HCT116 (cell line): ENCODE results near the gene PRSS21. TPM values are rescaled to one million over a fixed set of nuclear protein-coding genes. Genes with fewer than 3 reads are reported as not detected.

Experiments
- ATAC-seq: fragments of 200-7000 bp; cut with Tn5 transposase; 2 replicates; pipeline ENCODE4 v1.9.1; 2020; ENCODE audit warnings: mild to moderate bottlenecking, moderate library complexity
- BruUV-seq: library from RNA; stranded (reverse); fragments of 400-500 nt; replicated peaks from 2 replicates; lab custom pipeline; 2021; lab: Mats Ljungman, UMichigan
- CTCF ChIA-PET: fragments of 300-600 bp; sonication (Branson Sonifier 250); formaldehyde crosslinking; loops from one replicate; lab custom pipeline; 2021; ENCODE audit warnings: antibody characterized with exemption; lab: Charles Lee
- POLR2A ChIA-PET: fragments of 300-600, 350-600 bp; sonication (Branson Sonifier 250); formaldehyde crosslinking; loops from one replicate; lab custom pipeline; 2021; ENCODE audit warnings: antibody characterized with exemption; lab: Charles Lee
- RAD21 ChIA-PET, 2 experiments: fragments of 300-600 bp; sonication (Branson Sonifier 250); formaldehyde crosslinking; loops; one replicate each; lab custom pipeline; 2023; ENCODE audit warnings: low total read pairs in 2 of 2; ENCODE audit not compliant: uncharacterized antibody in 2 of 2, unreplicated experiment in 2 of 2, low non-redundant PET in 1 of 2; lab: Charles Lee
- DNase-seq: peaks from one replicate; pipeline ENCODE4 v3.0.0-alpha.2; 2010; ENCODE audit warnings: low read depth, low spot score
- H2AFZ ChIP-seq: fragments of 200-600 bp; shearing (Covaris generic), sonication (generic); 2 replicates; pipeline ENCODE4 v1.6.1; 2017; ENCODE audit warnings: low read depth, mixed run types, mixed read lengths, antibody characterized with exemption, low read length; ENCODE audit not compliant: poor library complexity, severe bottlenecking
- H3K27ac ChIP-seq: 2 replicates; pipeline ENCODE4 v1.5.1; 2012; ENCODE audit warnings: low read depth, low read length
- H3K27me3 ChIP-seq: fragments of 200-600 bp; sonication (generic); 2 replicates; pipeline ENCODE4 v1.6.1; 2016; ENCODE audit warnings: mixed run types, low read length, mixed read lengths; ENCODE audit not compliant: insufficient read depth
- H3K36me3 ChIP-seq, 2 experiments: fragments of 200-500 bp in 1 of 2; fragments of 200-600 bp in 1 of 2; sonication (Bioruptor generic) in 1 of 2; sonication (generic) in 1 of 2; 2 replicates each; pipeline versions ENCODE4 v1.5.1 to v1.6.1; 2014 to 2016; ENCODE audit warnings: low read length in 2 of 2, inconsistent platforms in 1 of 2, mixed read lengths in 1 of 2, mixed run types in 1 of 2; ENCODE audit not compliant: insufficient read depth in 2 of 2, control insufficient read depth in 1 of 2
- H3K4me1 ChIP-seq, 2 experiments: fragments of 200-600 bp in 1 of 2; sonication (generic) in 1 of 2; 2 replicates each; pipeline versions ENCODE4 v1.5.1 to v1.6.1; 2012 to 2017; ENCODE audit warnings: low read length in 2 of 2, inconsistent platforms in 1 of 2, mild to moderate bottlenecking in 1 of 2, mixed read lengths in 1 of 2, mixed run types in 1 of 2, moderate library complexity in 1 of 2; ENCODE audit not compliant: insufficient read depth in 2 of 2, control insufficient read depth in 1 of 2
- H3K4me2 ChIP-seq: fragments of 200-600 bp; sonication (generic); 2 replicates; pipeline ENCODE4 v1.6.1; 2017; ENCODE audit warnings: mixed run types, low read length, mixed read lengths
- H3K4me3 ChIP-seq, 2 experiments: fragments of 200-600 bp in 1 of 2; sonication (generic) in 1 of 2; replicated peaks in 1 of 2; 2 replicates each; pipeline ENCODE4 v1.5.1; 2011 to 2016; ENCODE audit warnings: low read length in 2 of 2, control low read depth in 1 of 2, low read depth in 1 of 2, mild to moderate bottlenecking in 1 of 2, mixed read lengths in 1 of 2, mixed run types in 1 of 2
- H3K79me2 ChIP-seq: fragments of 200-600 bp; sonication (generic); 2 replicates; pipeline ENCODE4 v1.6.1; 2017; ENCODE audit warnings: mild to moderate bottlenecking, mixed run types, low read length, moderate library complexity, mixed read lengths; ENCODE audit not compliant: insufficient read depth
- H3K9ac ChIP-seq: fragments of 200-600 bp; sonication (generic); 2 replicates; pipeline ENCODE4 v1.6.1; 2016; ENCODE audit warnings: low read length, mixed read lengths
- H3K9me2 ChIP-seq: fragments of 200-600 bp; sonication (generic), shearing (Covaris generic); 2 replicates; pipeline ENCODE4 v1.6.1; 2017; ENCODE audit warnings: mixed run types, mild to moderate bottlenecking, moderate library complexity; ENCODE audit not compliant: insufficient read depth
- H3K9me3 ChIP-seq, 2 experiments: fragments of 200-500 bp in 1 of 2; fragments of 200-600 bp in 1 of 2; sonication (Bioruptor generic) in 1 of 2; sonication (generic) in 1 of 2; 2 replicates each; pipeline ENCODE4 v1.6.1; 2014 to 2017; ENCODE audit warnings: low read length in 2 of 2, mixed read lengths in 2 of 2, inconsistent platforms in 1 of 2, low read depth in 1 of 2, mild to moderate bottlenecking in 1 of 2, mixed run types in 1 of 2, moderate library complexity in 1 of 2; ENCODE audit not compliant: control insufficient read depth in 1 of 2, insufficient read depth in 1 of 2
- H4K20me1 ChIP-seq: fragments of 200-600 bp; sonication (generic), shearing (Covaris generic); 2 replicates; pipeline ENCODE4 v1.6.1; 2017; ENCODE audit warnings: mixed run types, mild to moderate bottlenecking, moderate library complexity; ENCODE audit not compliant: insufficient read depth
- ATF3 ChIP-seq: IDR thresholded peaks from 2 replicates; pipeline ENCODE4 v1.6.1; 2012
- EGR1 ChIP-seq: IDR thresholded peaks from 2 replicates; pipeline ENCODE4 v1.6.1; 2012; ENCODE audit warnings: low read depth
- ELF1 ChIP-seq: IDR thresholded peaks from 2 replicates; pipeline ENCODE4 v1.6.1; 2012; ENCODE audit warnings: low read depth, borderline replicate concordance
- EZH2 ChIP-seq: fragments of 200-600 bp; sonication (generic); IDR thresholded peaks from 2 replicates; pipeline ENCODE4 v1.6.1; 2017; ENCODE audit warnings: antibody characterized with exemption, mixed run types
- JUND ChIP-seq: IDR thresholded peaks from 2 replicates; pipeline ENCODE4 v1.6.1; 2012
- POLR2AphosphoS5 ChIP-seq: IDR thresholded peaks from 2 replicates; pipeline ENCODE4 v1.6.1; 2011; ENCODE audit warnings: mild to moderate bottlenecking, low read depth, low read length, moderate library complexity
- RAD21 ChIP-seq: IDR thresholded peaks from 2 replicates; pipeline ENCODE4 v1.6.1; 2012; ENCODE audit warnings: low read depth, mild to moderate bottlenecking
- TCF7L2 ChIP-seq: IDR thresholded peaks from 2 replicates; pipeline ENCODE4 v1.7.0; 2011; ENCODE audit warnings: borderline replicate concordance, inconsistent platforms; ENCODE audit not compliant: insufficient read depth, insufficient read length; ENCODE audit errors: extremely low read depth
- ZNF274 ChIP-seq: fragments of 200-500 bp; sonication (Bioruptor generic); IDR thresholded peaks from 2 replicates; pipeline ENCODE4 v1.6.1; 2014; ENCODE audit warnings: mild to moderate bottlenecking, low read depth, low read length, inconsistent platforms
- intact Hi-C: fragments of 100-400 bp; cut with micrococcal nuclease; formaldehyde crosslinking; loops from 2 replicates; pipeline ENCODE4 v1.10.0; 2022
- total RNA-seq: library from RNA; stranded (reverse); gene quantifications from one replicate; pipeline ENCODE4 v1.2.1, GENCODE V29; 2021; ENCODE audit not compliant: unreplicated experiment
- TF ChIP-seq, protein P1 (sequence below): IDR thresholded peaks from 2 replicates; pipeline ENCODE4 v1.6.1; 2011; ENCODE audit warnings: mild to moderate bottlenecking, low read length, moderate library complexity; ENCODE audit not compliant: insufficient replicate concordance; ENCODE audit errors: extremely low read depth
- TF ChIP-seq, protein P2 (sequence below), 3 experiments: fragments of 200-600 bp in 1 of 3; sonication (generic) in 1 of 3; IDR thresholded peaks in 2 of 3; conservative IDR thresholded peaks in 1 of 3; 2 replicates each; pipeline ENCODE4 v1.5.1; 2012 to 2017; ENCODE audit warnings: low read depth in 2 of 3, low read length in 2 of 3, antibody characterized with exemption in 1 of 3, borderline replicate concordance in 1 of 3, control low read depth in 1 of 3, mild to moderate bottlenecking in 1 of 3, mixed read lengths in 1 of 3, mixed run types in 1 of 3, moderate library complexity in 1 of 3; ENCODE audit not compliant: insufficient read depth in 1 of 3

The PRSS21 gene
- total RNA-seq, 1 experiment from 2014 or later: 0.39 TPM

DNA sequence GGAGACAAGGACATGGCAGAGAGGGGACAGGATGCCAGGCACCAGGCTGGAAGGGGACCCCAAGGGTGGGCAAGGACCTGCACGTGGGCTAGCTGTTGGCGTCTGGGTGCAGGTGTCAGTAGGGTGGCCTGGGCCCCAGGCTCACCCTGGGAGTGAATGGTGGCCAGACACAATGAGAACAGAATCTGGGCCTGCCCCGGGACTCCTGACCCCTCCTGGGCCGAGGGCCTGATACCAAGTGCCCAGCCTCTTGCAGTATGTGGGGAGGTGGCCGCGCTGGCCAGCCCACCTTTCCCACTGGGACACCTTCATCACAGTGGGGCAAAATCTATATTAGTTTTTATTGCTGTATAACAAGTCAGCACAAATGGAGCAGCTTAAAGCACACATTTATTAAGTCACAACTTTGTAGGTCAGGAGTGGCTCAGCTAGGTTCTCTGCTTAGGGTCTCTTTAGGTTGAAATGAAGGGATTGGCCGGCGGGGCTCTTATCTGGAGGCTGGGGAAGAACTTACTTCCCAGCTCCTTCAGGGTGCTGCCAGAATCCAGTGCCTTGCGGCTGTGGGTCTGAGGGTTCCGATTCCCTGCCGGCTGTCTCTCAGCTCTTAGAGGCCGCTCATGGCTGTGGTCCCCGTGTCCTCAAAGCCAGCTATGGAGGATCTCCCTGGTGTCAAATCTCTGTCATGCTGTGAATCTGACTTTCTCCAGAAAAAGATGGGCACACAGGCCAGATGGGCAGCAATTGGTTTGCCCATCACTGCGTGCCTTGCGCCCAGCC, 33.3 kb upstream of the PRSS21 start:
- Histone ChIP-seq H3K9me3 (no peaks in the 10 kb centered on the region), H3K36me3 (no peaks in the 10 kb centered on the region), H3K27me3 (no peaks in the 10 kb centered on the region), H3K4me2 (no peak overlapping the region), H3K9me2 (no peaks in the 10 kb centered on the region), H3K4me3 (no peak overlapping the region), H3K4me1 (peaks cover 6 to 11% of the 10 kb centered on the region in 2 experiments), H4K20me1 (no peaks in the 10 kb centered on the region), H3K9ac (no peak overlapping the region), H2AFZ (no peak overlapping the region), H3K27ac (no peak overlapping the region), H3K79me2 (no peaks in the 10 kb centered on the region; the same call in 1 of the 2 replicates)
- no peak for TF ChIP-seq JUND
- no peak for TF ChIP-seq RAD21
- TF ChIP-seq, protein P1, sequence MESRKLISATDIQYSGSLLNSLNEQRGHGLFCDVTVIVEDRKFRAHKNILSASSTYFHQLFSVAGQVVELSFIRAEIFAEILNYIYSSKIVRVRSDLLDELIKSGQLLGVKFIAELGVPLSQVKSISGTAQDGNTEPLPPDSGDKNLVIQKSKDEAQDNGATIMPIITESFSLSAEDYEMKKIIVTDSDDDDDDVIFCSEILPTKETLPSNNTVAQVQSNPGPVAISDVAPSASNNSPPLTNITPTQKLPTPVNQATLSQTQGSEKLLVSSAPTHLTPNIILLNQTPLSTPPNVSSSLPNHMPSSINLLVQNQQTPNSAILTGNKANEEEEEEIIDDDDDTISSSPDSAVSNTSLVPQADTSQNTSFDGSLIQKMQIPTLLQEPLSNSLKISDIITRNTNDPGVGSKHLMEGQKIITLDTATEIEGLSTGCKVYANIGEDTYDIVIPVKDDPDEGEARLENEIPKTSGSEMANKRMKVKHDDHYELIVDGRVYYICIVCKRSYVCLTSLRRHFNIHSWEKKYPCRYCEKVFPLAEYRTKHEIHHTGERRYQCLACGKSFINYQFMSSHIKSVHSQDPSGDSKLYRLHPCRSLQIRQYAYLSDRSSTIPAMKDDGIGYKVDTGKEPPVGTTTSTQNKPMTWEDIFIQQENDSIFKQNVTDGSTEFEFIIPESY: no peak
- no peak for TF ChIP-seq EGR1
- no peak for TF ChIP-seq ZNF274
- no peak for TF ChIP-seq TCF7L2
- TF ChIP-seq ELF1: no peak
- TF ChIP-seq POLR2AphosphoS5: no peak
- TF ChIP-seq ATF3: no peak
- TF ChIP-seq, protein P2, sequence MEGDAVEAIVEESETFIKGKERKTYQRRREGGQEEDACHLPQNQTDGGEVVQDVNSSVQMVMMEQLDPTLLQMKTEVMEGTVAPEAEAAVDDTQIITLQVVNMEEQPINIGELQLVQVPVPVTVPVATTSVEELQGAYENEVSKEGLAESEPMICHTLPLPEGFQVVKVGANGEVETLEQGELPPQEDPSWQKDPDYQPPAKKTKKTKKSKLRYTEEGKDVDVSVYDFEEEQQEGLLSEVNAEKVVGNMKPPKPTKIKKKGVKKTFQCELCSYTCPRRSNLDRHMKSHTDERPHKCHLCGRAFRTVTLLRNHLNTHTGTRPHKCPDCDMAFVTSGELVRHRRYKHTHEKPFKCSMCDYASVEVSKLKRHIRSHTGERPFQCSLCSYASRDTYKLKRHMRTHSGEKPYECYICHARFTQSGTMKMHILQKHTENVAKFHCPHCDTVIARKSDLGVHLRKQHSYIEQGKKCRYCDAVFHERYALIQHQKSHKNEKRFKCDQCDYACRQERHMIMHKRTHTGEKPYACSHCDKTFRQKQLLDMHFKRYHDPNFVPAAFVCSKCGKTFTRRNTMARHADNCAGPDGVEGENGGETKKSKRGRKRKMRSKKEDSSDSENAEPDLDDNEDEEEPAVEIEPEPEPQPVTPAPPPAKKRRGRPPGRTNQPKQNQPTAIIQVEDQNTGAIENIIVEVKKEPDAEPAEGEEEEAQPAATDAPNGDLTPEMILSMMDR (IDR thresholded peaks at IDR 0.05 in 2 of 3, conservative IDR thresholded peaks at IDR 0.05 in 1 of 3; ENCODE audit: borderline replicate concordance in 1 of 3, insufficient read depth in 1 of 3, low read depth in 2 of 3, low read length in 2 of 3): no peak
- no peak for TF ChIP-seq EZH2
- no TSS peak for BruUV-seq
- intact Hi-C loops: no loop called here
- no peak for ATAC-seq
- POLR2A ChIA-PET: no interaction called here
- no peak for DNase-seq
- RAD21 ChIA-PET: interaction anchor here in 1 of 2 experiments (1.1 kb wide), 1 partner anchor 91 kb away, joined by 10 read pairs; no protein-coding TSS in a partner anchor
- CTCF ChIA-PET: no interaction called here
